ENCODE results near the gene CLK2.

CLK2 gene

GRCh38 chr1:155273343-155274245 is at the start of gene CLK2:
Gene CLK2, minus strand, starts transcription at chr1:155273504. Its CDS starts 2,527 bp downstream, at chr1:155270977.
- peak; percentile 94 for DNase-seq

- no peak for DNase-seq
These were observed 49.3 kb upstream of the CLK2 start for GRCh38 chr1:155322571-155322952.

DNA sequence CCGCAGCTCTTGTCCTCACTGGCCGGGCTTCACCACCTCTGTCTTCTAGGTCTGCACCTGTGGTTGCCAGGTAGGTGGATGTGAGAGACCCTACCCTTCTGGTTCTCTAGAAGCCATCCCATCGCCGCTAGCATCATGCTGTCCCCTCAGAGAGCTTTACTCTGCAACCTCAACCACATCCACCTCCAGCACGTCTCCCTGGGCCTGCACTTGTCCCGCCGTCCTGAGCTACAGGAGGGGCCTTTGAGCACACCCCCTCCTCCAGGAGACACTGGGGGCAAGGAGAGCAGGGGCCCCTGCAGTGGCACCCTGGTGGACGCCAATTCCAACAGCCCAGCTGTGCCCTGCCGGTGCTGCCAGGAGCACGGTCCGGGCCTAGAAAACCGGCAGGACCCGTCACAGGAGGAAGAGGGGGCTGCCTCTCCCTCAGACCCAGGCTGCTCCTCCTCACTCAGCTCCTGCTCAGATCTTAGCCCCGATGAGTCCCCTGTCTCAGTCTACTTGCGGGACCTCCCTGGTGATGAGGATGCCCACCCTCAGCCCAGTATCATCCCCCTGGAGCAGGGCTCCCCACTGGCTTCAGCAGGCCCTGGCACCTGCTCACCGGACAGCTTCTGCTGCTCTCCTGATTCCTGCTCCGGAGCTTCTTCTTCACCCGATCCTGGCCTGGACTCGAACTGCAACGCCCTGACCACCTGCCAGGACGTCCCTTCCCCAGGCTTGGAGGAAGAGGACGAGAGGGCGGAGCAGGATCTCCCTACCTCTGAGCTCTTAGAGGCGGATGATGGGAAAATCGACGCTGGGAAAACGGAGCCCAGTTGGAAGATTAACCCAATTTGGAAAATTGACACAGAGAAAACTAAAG is 48.6 kb upstream of the CLK2 start:
- DNase-seq = no peak

DNA sequence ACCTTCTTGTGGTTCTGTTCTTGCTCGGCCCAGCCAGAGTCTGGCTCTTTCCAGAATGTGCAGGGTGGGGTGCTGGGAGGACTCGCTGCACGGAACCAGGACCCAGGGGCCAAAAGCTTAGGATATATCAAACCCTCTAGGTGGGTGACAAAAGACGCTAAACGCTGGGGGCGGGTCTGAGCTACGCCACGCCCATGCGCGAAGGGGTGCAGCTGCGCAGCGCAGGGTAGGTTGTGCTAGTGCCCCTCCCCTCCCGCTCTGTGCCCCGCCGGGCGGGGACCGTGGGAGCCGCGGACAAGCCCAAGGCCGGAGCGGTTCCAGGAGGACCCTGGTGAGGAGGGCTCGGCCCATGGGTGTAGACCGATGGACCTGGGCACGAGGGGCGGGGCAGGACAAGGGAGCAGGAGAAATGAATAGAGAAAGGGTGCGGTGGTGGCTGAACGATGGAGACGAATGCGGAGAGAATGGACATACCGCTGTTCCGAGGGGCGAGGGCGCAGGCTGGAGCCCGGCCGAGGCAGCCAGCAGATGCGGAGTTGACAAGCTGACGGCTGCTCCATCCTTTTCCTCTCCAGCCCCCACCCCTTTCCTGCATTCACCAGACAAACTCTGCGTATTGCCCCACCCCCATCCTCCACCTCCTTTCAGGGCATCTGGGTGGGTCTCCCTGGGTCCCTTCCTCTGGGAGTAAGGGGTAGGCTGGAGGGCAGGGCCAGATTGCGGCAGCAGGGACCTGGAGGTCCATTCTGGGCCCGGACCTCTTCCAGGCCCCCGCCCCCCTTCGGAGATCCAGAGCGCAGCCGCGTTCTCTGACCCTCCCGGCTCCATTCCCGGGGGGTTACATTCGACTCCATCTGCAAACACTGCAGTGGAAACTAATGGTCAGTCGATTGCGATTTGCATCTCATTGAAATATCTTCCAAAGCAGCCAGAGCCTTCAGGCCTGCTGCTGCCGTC is 47.6 kb upstream of the CLK2 start, which contains the start of gene RUSC1:
TSS of gene RUSC1 (plus strand) at position 234 of the 957 bp plus-strand sequence. CDS start 880 bp downstream, outside the sequence.
- DNase-seq = peak; percentile 45

GRCh38 chr1:155320252-155320651 is 46.9 kb upstream of the CLK2 start:
- DNase-seq = no peak

GRCh38 chr1:155319536-155319935 is 46.2 kb upstream of the CLK2 start:
- DNase-seq = no peak

DNA sequence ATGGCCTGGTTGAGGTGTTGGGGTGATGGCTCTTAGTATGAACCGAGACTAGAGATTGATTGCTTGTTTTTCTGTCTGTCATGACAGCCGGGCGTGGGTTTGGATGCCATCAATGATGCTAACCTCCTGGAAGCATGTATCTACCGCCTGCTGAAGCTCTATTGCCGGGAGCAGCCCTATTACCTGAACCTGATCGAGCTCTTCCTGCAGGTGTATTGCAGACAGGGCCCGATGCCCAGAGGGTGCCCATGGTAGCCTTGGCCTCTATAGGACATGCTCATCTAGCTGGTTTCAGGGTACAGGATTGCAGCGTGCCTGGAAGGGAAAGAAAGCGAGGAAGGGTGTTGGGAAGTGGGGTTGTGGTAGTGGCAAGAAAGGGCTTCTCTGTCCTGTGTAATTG is 44.8 kb upstream of the CLK2 start:
- DNase-seq = no peak

DNA sequence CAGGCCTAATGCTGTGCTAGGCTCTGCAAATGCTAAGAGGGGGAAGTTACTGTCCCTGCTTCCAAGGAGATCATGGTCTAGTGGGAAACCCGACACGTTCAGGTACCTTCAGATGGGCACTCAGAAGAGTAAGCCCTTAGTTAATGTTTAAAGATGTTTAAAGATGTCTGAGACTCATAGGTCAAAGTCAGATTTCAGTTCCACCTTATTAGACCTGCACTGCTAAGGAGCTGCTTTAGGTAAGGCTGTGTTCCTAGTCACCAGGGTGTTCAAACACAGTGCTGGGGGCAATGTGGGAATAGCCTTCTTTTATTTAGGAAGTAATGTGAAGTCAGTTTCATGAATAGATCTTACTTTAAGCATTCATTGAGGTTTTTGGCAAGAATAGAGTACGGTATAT is 43.6 kb upstream of the CLK2 start:
- DNase-seq = no peak

GRCh38 chr1:155313261-155313660 is 40.0 kb upstream of the CLK2 start:
- no peak for DNase-seq

GRCh38 chr1:155309423-155310021 is 36.2 kb upstream of the CLK2 start:
- no peak for DNase-seq

DNA sequence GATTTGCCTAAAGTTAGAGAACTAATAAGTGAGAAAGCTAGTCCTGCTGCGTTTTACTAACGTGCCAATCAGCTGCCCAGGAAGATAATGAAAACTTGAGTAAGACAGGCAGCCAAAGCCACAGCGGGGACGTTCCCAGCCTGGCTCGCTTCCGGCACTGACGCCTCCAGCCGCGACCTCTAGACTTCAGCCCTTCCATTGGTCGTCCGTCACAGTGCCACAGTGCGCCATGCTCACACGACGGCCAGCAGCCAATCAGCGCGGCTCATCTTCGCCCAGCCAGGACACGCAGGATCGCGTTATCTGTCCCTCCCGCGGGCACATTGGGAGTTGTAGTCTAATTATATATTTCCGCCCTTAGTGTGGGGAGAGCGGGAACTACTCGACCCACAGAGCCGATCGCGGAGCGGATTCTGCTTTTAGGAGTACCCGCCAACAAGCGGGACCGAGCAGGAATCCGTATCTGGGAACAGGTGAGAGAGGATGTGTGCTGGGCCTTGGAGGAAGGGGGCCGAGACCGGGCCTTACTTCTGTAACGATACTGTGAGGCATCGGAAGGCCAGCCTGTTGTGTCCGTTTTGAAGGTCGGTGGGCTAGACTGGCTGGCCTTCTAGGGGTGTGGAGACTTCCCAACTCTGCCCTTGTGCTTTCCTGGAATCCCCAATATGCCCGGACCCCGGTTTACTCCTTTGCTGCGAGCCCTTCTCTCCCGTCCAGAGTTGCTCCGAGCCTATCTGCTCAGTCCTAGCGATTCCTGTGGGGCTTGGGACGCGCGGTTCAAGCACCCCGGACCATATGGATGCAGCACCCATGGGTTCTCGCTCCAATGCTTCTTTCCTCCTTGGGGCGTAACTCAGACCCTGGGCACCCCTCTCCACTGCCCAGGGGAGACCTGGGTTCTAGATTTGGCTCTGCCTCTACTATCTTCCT is 35.5 kb upstream of the CLK2 start, which contains the start of gene FDPS:
TSS of gene FDPS (plus strand) at position 374 of the 930 bp plus-strand sequence. CDS start 924 bp downstream, outside the sequence.
- DNase-seq = peak; percentile 97

- DNase-seq = no peak
These were observed 34.0 kb upstream of the CLK2 start for GRCh38 chr1:155307247-155307740.

- DNase-seq = no peak
These were observed 32.6 kb upstream of the CLK2 start for GRCh38 chr1:155305881-155306391.

GRCh38 chr1:155304558-155305063 is 31.3 kb upstream of the CLK2 start:
- DNase-seq = no peak

GRCh38 chr1:155301342-155301841 is 28.1 kb upstream of the CLK2 start, which contains the start of gene PKLR:
Gene PKLR, minus strand, starts transcription at chr1:155301438. Its CDS starts 43 bp downstream, at chr1:155301395.
- no peak for DNase-seq

- no peak for DNase-seq
These were observed 27.4 kb upstream of the CLK2 start for GRCh38 chr1:155300553-155301329.

GRCh38 chr1:155300024-155300423 is 26.7 kb upstream of the CLK2 start:
- DNase-seq = no peak

DNA sequence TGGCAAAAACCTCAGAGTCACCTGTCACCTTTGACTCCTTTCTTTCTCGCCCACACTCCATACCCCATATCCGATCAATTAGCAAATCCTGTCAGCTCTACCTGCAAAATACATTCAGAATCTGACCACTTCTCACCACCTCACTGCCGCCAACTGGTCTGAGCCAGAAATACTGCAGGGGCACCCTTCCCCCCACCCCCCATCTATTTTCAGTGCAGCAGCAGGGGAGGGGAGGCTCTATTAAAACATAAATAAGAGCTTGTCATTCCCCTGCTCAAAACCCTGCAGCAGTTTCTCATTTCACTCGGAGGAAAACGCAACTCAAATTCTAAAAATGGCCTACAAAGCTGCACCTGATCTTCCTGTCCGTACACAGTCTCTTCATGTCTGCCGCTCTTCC is 24.1 kb upstream of the CLK2 start:
- DNase-seq = no peak

DNA sequence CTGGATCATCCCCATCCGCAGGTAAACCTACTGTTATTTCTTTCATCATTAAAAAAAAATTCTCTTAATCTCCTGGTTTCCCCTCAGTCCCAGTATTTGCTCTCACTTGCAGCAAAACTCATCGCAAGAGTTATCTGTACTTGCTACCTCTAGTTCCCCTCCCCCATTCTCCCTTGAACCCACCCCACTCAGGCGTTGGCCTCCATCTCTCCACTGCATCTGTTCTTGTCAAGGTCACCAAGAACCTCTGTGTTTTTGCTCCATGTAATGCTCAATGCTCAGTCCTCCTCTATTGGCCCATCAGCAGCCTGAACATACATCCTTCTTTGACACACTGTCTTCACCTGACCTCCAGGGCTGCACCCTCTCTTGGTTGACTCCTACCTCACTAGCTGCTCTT is 23.4 kb upstream of the CLK2 start:
- no peak for DNase-seq
